ENCODE measurements around the gene MFF. TPM values are rescaled to one million over a fixed set of nuclear protein-coding genes. Genes with fewer than 3 reads are reported as not detected.

Gene MFF
- polyA plus RNA-seq (2012; rRNA removed) = 51.0 and 51.5 TPM in 2 replicates
- 56.4 and 67.7 TPM in 2 replicates for polyA plus RNA-seq (2012; cell fraction: cytosol; rRNA removed)
- 50.5 and 79.4 TPM in 2 replicates for polyA plus RNA-seq (2012; cell fraction: nucleus; rRNA removed)

- no peaks in the 10 kb centered on the region for H3F3A ChIP-seq (replicated peaks; ENCODE audit: insufficient read depth)
- WGBS (ENCODE audit: low lambda C conversion rate) = under 1% methylated on average over 18 of the region's 67 CpGs
- peak within 1 kb of the TSS; percentile 84 for H3K4me2 ChIP-seq
- H4K20me1 ChIP-seq (ENCODE audit: insufficient read depth) = peaks cover 5% of the 10 kb centered on the region; the same call in 1 of the 2 replicates
- peaks cover 0 to 4% of the 10 kb centered on the region in 2 experiments; a peak in 2 of 4 replicates for H3K4me1 ChIP-seq (ENCODE audit: control insufficient read depth in 1 of 2, insufficient read depth in 2 of 2, low read depth in 1 of 2, low read length in 1 of 2)
- H3K4me3 ChIP-seq (ENCODE audit: low read depth in 2 of 2, low read length in 1 of 2) = peak within 1 kb of the TSS; percentile 90 to 95
- peaks cover 1 to 12% of the 10 kb centered on the region in 2 experiments for H3K36me3 ChIP-seq (replicated peaks in 1 of 2; ENCODE audit: control insufficient read depth in 1 of 2, insufficient read depth in 2 of 2, low read length in 1 of 2)
- no peaks in the 10 kb centered on the region for H3K27me3 ChIP-seq (ENCODE audit: insufficient read depth)
- DNase-seq = peak; percentile 94
- no peaks in the 10 kb centered on the region for H3K9me2 ChIP-seq
- H3K79me2 ChIP-seq (ENCODE audit: insufficient read depth) = peaks cover 48% of the 10 kb centered on the region
- ChIA-PET POLR2A (interaction anchor here (0.6 to 1.3 kb wide), 2 partner anchors 12 to 522 kb away, joined by 3 read pairs; no protein-coding TSS in a partner anchor), CTCF (interaction anchor here (1.6 kb wide), 1 partner anchor 15 kb away, joined by 3 read pairs; no protein-coding TSS in a partner anchor)
- H3K9ac ChIP-seq = peak within 1 kb of the TSS; percentile 86
- H3K9me3 ChIP-seq = no peaks in the 10 kb centered on the region
- peak within 1 kb of the TSS; percentile 70 to 90 for H3K27ac ChIP-seq (ENCODE audit: low read depth in 2 of 2, low read length in 1 of 2)
- H2AFZ ChIP-seq (ENCODE audit: low read depth) = peak within 1 kb of the TSS; percentile 99
- TF ChIP-seq EP300 (IDR thresholded peaks at IDR 0.05; ENCODE audit: borderline replicate concordance in 1 of 2, low read depth in 1 of 2, low read length in 1 of 2) (no peak; a peak in 1 of 4 replicates), EZH2phosphoT487 (IDR thresholded peaks at IDR 0.05; ENCODE audit: borderline replicate concordance, low read depth) (no peak), TEAD4 (IDR thresholded peaks at IDR 0.05; ENCODE audit: borderline replicate concordance, insufficient read depth) (no peak), RXRA (IDR thresholded peaks at IDR 0.05; ENCODE audit: borderline replicate concordance, low read depth) (no peak), SMC3 (IDR thresholded peaks at IDR 0.05; ENCODE audit: low read depth, low read length) (no peak), NRF1 (IDR thresholded peaks at IDR 0.05; ENCODE audit: low read depth, low read length) (no peak), USF2 (IDR thresholded peaks at IDR 0.05; ENCODE audit: borderline replicate concordance, low read depth, low read length) (peak; percentile 85), POLR2AphosphoS5 (IDR thresholded peaks at IDR 0.05; ENCODE audit: low read depth, low read length) (no peak; the same call in none of the 2 replicates), GABPA (IDR thresholded peaks at IDR 0.05; ENCODE audit: low read depth) (peak; percentile 76), PBX3 (IDR thresholded peaks at IDR 0.05) (0 out of 2 replicates have a peak, but pooled peaks have one; percentile 12), FOSL2 (IDR thresholded peaks at IDR 0.05; ENCODE audit: borderline replicate concordance, low read depth) (no peak), MXI1 (IDR thresholded peaks at IDR 0.05; ENCODE audit: low read depth, low read length) (peak; percentile 86), ZBTB33 (IDR thresholded peaks at IDR 0.05; ENCODE audit: borderline replicate concordance, low read depth) (peak; percentile 54; the same call in 1 of the 2 replicates), NFIC (IDR thresholded peaks at IDR 0.05; ENCODE audit: borderline replicate concordance) (peak; percentile 38; the same call in 1 of the 2 replicates), SIN3A (IDR thresholded peaks at IDR 0.05; ENCODE audit: borderline replicate concordance, low read depth, low read length) (peak; percentile 85; the same call in 1 of the 2 replicates), ELF1 (IDR thresholded peaks at IDR 0.05) (peak; percentile 99), IRF3 (IDR thresholded peaks at IDR 0.05; ENCODE audit: low read depth, low read length) (no peak), GATA2 (CRISPR knock-in tag; IDR thresholded peaks at IDR 0.05) (no peak), RAD21 (IDR thresholded peaks at IDR 0.05; ENCODE audit: low read length) (no peak), FOXM1 (IDR thresholded peaks at IDR 0.05; ENCODE audit: low read depth) (no peak), YY1 (IDR thresholded peaks at IDR 0.05; ENCODE audit: low read depth) (peak; percentile 98), REST (IDR thresholded peaks at IDR 0.05; ENCODE audit: low read depth, low read length) (peak; percentile 76)
Measured at GRCh38 chr2:227324995-227325838, at the start of gene MFF. TSS of gene MFF (plus strand) at chr2:227325251. CDS start at chr2:227330666, 5,415 bp downstream.
